GM12801 (cell line): Measurements from ENCODE around the gene GNS.

Experiments used
- CTCF ChIP-seq: IDR thresholded peaks from one replicate; pipeline ENCODE4 v1.5.1; 2011; ENCODE audit warnings: control low read depth; ENCODE audit not compliant: insufficient read length; ENCODE audit errors: extremely low read depth

Gene GNS

GRCh38 chr12:64716839-64717455 lies 42.3 kb downstream of the GNS start:
- TF ChIP-seq CTCF = no peak

GRCh38 chr12:64716371-64716770 lies 42.8 kb downstream of the GNS start:
- no peak for TF ChIP-seq CTCF

GRCh38 chr12:64714551-64714968 lies 44.6 kb downstream of the GNS start:
- TF ChIP-seq CTCF = no peak

GRCh38 chr12:64713376-64713775 lies 45.8 kb downstream of the GNS start:
- no peak for TF ChIP-seq CTCF

GRCh38 chr12:64709429-64709828 lies 49.8 kb downstream of the GNS start:
- no peak for TF ChIP-seq CTCF

GRCh38 chr12:64707926-64708325 lies 51.3 kb downstream of the GNS start:
- no peak for TF ChIP-seq CTCF

GRCh38 chr12:64707362-64707761 lies 51.8 kb downstream of the GNS start:
- TF ChIP-seq CTCF = no peak
